Fibroblast of skin of back (primary cell): Measurements from ENCODE around the gene CAV1. TPM values are rescaled to one million over a fixed set of nuclear protein-coding genes. Genes with fewer than 3 reads are reported as not detected.
"Not testable (repeated sequence)": the region's sequence is repeated elsewhere in the genome, so short reads cannot be mapped to it uniquely, and the experiment has no call there.

ENCODE experiments used
- DNase-seq: peaks from one replicate; pipeline ENCODE4 v3.0.0-alpha.2; 2013
- polyA plus RNA-seq, 2 experiments: library from polyadenylated mRNA; unstranded; fragments of 120-200 nt; gene quantifications; one replicate each; pipeline ENCODE4 v1.2.1, GENCODE V29; 2013; ENCODE audit not compliant: insufficient read length in 2 of 2

CAV1 gene
- 1,098 TPM for polyA plus RNA-seq (2013, experiment 1 of 2; ENCODE audit: insufficient read length)
- polyA plus RNA-seq (2013, experiment 2 of 2; ENCODE audit: insufficient read length) = 840 TPM

GRCh38 chr7:116524609-116525297, at the start of gene CAV1:
Gene CAV1 (plus strand): TSS chr7:116525036. CDS start chr7:116525063, 27 bp downstream.
- peak; percentile 99 for DNase-seq

- no peak for DNase-seq
Measured at GRCh38 chr7:116477625-116478024, 47.2 kb upstream of the CAV1 start.

- DNase-seq = no peak
Measured at GRCh38 chr7:116478834-116479233, 46.0 kb upstream of the CAV1 start.

GRCh38 chr7:116483271-116483942, 41.4 kb upstream of the CAV1 start:
- peak; percentile 46 for DNase-seq

GRCh38 chr7:116484389-116484788, 40.4 kb upstream of the CAV1 start:
- not testable (repeated sequence) for DNase-seq

GRCh38 chr7:116487907-116488521, 36.8 kb upstream of the CAV1 start:
- DNase-seq = no peak

- DNase-seq = no peak
Measured at GRCh38 chr7:116490351-116490750, 34.5 kb upstream of the CAV1 start.

GRCh38 chr7:116491887-116492653, 32.8 kb upstream of the CAV1 start:
- no peak for DNase-seq

GRCh38 chr7:116492654-116493109, 32.2 kb upstream of the CAV1 start:
- DNase-seq = peak; percentile 33

- DNase-seq = no peak
Measured at GRCh38 chr7:116493449-116493848, 31.4 kb upstream of the CAV1 start.

- no peak for DNase-seq
Measured at GRCh38 chr7:116494472-116494871, 30.4 kb upstream of the CAV1 start.

- DNase-seq = no peak
Measured at GRCh38 chr7:116495736-116496135, 29.1 kb upstream of the CAV1 start.

- no peak for DNase-seq
Measured at GRCh38 chr7:116496653-116497052, 28.2 kb upstream of the CAV1 start.

- DNase-seq = no peak
Measured at GRCh38 chr7:116497708-116498107, 27.1 kb upstream of the CAV1 start.

- DNase-seq = peak; percentile 83
Measured at GRCh38 chr7:116499168-116500077, 25.4 kb upstream of the CAV1 start, which contains the start of gene CAV2. Gene CAV2 (plus strand): TSS chr7:116499738. CDS start chr7:116499782, 44 bp downstream.

GRCh38 chr7:116500078-116500853, 24.6 kb upstream of the CAV1 start:
- DNase-seq = peak; percentile 63

- no peak for DNase-seq
Measured at GRCh38 chr7:116501425-116502167, 23.2 kb upstream of the CAV1 start.

GRCh38 chr7:116502201-116503096, 22.4 kb upstream of the CAV1 start:
- no peak for DNase-seq

GRCh38 chr7:116503835-116504234, 21.0 kb upstream of the CAV1 start:
- DNase-seq = no peak
